Left renal cortex interstitium (tissue), 4 donors: ENCODE data around the gene CLEC14A. TPM values are rescaled to one million over a fixed set of nuclear protein-coding genes. Genes with fewer than 3 reads are reported as not detected.

Experiments used
- DNase-seq, 4 donors: peaks; one replicate each; pipeline ENCODE4 v3.0.0-alpha.2; 2013; ENCODE audit warnings: low read depth in 4 of 4, low spot score in 2 of 4, missing footprints in 1 of 4
- polyA plus RNA-seq, 4 donors: library from polyadenylated mRNA; unstranded; fragments of 120-200 nt; gene quantifications; one replicate each; pipeline ENCODE4 v1.2.1, GENCODE V29; 2013; ENCODE audit not compliant: insufficient read length in 4 of 4

CLEC14A gene, protein sequence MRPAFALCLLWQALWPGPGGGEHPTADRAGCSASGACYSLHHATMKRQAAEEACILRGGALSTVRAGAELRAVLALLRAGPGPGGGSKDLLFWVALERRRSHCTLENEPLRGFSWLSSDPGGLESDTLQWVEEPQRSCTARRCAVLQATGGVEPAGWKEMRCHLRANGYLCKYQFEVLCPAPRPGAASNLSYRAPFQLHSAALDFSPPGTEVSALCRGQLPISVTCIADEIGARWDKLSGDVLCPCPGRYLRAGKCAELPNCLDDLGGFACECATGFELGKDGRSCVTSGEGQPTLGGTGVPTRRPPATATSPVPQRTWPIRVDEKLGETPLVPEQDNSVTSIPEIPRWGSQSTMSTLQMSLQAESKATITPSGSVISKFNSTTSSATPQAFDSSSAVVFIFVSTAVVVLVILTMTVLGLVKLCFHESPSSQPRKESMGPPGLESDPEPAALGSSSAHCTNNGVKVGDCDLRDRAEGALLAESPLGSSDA
- 10 to 100 TPM; 14.0 to 20.6 (median 15.7) TPM for polyA plus RNA-seq

DNA sequence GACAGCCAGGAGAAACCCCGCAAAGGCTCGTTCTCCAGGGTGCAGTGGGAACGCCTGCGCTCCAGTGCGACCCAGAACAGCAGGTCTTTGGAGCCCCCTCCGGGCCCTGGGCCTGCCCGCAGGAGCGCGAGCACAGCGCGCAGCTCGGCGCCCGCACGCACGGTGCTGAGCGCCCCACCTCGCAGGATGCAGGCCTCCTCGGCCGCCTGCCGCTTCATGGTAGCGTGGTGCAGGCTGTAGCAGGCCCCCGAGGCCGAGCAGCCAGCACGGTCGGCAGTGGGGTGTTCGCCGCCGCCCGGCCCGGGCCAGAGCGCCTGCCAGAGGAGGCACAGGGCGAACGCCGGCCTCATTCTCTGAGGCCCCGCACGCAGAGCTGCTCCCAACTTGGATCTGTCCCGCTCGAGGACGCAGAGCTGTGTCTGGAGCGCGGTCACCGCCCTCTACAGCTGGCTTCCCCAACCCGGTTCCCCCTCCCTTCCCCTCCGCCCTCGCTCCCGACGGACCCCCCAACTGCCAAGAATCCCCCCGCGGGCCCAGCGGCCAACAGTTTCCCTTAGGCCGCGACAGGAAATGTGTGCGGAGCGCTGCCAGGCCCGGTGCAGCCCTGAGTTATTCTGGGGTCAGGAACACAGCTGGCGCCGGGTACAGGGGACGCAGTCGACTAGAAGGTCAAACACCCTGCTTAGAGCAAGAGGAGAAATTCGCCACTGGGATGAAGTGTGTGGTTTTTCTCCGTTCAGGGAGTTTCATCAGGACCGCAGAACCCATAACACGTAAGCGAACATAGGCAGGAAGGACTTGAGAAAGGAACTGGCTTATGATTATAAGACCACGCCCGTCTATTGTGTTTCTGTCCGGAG is at the start of gene CLEC14A:
TSS of gene CLEC14A (minus strand) at position 421 of the 860 bp plus-strand sequence. CDS start at position 350, 71 bp downstream.
- peak in 3 of 4 donors; percentile 24 to 34 (median 24) for DNase-seq

DNA sequence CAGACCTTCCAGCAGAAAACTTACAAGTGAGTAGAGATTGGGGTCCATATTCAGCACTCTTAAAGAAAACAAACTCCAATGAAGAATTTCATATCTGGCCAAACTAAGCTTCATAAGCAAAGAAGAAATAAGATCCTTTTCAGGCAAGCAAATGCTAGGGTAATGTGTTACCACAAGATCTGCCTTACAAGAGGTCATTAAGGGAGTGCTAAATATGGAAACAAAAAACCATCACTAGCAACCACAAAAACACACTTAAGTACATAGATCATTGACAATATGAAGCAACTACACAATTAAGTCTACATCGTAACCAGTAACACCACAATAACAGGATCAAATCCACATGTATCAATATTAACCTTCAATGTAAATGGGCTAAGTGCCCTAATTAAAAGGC is 47.1 kb upstream of the CLEC14A start:
- DNase-seq: no peak

DNA sequence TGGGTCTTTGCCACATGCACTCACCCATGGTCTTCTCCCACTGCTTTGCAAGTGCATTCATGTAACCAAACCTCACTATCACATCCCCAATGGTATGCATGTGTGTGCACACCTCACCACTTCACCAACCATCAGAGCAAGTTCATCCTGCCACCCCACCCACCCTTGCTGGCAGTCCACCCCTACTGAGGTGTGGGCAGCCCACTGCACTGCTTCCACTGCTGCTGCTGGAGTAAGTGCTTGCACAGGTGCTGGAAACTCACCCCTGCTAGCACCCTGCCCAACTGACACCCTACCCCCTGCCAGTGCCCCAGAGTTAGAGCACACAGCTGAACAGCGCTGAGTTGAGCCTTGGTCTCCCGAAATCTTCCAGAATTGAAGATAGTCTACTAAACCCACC is 46.1 kb upstream of the CLEC14A start:
- no peak for DNase-seq

DNA sequence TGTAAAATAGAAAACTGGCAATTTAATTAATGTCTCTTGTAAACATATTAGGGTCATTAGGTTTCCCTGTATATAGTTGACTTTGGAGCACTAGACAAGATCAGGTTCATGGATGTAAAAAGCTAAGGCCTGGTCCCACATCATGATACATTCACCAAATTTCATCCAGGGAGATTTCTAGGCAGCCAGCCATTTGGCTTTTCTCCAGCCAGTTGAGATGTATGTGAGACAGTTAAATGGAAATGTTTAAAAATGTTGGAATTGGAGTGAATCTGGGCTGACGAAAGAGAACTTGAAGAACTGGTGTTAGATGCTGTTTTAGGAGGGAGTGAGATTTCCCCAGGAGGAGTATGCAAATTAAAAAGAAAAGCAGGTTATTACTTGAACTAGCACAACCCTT is 41.8 kb upstream of the CLEC14A start:
- no peak for DNase-seq

DNA sequence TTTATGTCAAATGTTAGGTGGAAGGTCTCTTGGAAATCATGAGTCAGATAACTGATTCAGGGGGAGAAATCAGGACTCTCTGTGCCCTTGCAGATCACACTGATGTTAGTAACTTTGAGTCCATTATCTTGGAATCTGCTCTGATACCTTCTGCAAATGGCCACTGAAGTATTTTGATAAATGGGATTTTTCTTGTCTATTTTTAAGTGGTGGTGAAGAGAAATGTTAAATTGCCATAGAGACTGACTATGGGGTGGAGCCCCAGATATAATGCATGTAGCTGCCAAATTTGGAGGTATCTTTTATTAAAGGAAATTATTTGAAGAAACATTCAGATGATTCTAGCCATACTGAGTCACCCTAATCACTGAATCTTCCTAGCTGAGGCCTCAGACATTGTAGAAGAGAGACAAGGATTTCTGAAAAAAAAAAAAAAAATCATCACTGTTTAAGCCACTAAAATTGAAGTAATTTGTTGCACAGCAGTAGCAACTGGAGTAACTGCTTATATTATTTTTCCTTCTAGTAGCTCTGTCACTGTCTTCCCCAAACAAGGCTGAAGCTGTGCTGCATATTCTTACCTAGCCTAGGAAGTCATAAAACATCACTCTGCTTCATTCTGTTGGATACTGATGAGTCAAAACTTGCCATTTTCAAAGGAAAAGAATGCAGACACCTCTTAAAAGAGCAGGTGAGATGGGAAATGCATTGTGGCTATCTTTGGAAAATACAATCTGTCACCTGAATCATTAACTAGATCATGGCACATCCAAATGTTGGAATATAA is 36.0 kb upstream of the CLEC14A start:
- no peak for DNase-seq

DNA sequence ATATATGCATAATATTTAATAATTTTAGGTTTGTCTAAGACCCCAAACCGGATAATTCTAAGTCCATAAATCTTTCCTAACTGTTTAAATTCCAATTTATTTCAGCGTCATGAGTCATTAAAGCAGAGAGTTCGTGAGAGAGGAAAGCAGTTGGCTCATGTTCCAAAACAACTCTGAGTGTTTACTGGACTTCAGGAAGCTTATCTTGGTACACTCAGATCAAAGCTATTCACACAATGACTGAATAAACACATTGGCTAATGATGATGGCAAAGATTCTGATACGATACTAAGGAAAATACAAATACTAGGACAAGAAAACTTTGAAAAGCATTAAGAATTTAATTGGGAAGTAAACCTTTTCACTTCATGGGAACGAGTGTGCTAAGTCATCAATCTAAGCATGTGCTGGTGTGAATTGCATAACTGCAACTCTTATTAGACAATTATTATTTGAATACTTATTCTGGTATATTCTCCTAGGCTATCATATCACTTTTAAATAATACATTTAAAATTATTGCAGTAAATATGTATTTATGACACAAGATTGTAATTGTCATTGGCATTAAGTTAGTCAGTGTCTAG is 34.8 kb upstream of the CLEC14A start:
- DNase-seq: no peak

DNA sequence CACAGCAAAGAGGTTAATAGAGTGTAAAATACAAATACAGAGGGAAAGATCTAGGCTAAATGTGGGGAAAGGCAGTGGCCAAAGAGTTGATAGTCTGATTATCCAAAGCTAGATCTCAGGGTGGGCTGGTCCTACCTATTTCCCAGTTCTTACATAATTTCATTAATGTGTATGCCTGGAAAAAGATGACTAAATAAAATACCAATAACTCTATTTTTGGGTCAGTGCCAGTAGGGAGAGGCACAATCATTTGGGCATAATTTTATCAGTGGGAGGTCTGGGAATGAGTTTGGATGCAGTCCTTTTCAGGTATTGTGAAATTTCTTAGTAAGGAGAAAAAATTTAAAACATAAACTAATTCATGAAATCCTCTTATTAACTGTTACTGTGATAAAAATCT is 30.6 kb upstream of the CLEC14A start:
- DNase-seq: no peak

DNA sequence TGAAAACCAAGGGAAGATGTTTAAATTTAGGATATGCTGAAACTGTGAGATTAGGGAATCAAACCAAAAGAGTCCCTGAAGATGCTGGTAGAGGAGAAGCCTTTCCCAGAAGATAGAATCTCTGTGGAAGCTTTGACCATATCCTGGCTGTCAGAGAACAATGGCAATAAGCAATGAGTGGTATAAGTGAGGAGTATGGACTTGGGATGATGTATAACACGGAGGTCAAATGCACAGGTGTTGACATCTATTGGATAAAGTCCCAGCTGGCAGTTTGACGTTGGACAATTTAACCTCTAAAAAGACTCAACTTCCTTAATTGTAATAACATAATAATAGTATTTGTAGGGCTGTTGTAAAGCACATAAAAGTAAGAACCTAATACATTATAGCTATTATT is 30.1 kb upstream of the CLEC14A start:
- no peak for DNase-seq

DNA sequence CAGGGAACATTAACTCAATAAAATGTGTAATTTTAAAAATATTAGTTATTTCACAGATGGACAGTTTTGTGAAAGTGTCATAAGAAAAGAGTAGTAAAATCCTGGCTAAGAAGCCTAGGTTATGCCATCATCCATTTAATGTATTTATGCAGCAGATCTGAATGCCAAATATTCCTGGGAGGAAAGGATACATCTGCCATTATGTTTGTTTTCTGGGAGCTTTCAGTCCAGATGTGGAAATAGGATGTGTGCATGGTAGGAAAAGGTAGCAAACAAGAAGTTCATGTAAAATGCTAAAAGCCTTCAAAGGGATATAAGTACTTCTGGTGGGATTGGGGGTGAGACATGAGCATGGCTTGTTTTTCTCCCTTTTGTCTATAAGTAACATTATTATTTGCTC is 27.0 kb upstream of the CLEC14A start:
- DNase-seq: no peak

DNA sequence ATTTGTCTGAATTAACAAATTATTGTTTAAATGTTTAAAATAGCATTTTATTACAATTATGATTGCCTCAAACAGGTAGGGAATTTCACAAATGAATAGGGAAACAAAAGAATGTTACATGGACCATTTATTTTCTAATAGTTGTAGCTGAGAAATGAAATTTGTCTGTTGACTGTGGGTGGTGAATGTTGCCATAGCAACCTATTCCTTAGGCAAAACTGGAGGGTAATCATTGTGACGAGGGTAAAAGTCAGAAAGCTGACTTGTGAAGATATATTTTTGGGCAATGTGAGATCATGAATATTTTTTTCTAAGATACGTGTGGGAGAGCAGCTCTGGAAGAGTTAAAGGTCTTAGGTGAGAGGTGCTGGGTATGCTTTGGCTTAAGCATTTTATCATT is 24.2 kb upstream of the CLEC14A start:
- DNase-seq: no peak

DNA sequence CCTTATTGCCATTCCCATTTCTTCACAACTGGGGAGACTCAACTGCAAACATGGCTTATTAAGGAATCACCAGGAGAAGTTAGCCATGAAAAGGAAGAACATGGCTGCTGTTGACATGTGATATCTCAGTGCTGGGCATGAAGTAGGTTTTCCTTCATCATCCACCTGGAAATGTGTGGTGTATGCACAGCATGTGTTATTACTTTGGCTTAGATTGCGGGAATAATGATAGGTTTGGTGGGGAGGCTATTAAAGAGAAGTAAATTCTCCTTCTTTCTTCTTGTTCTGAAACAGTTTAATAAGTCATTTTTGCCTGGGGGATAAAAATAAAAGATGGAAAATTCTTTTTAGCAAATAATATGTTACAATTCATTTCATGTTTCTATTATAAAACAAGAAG is 23.7 kb upstream of the CLEC14A start:
- no peak for DNase-seq

DNA sequence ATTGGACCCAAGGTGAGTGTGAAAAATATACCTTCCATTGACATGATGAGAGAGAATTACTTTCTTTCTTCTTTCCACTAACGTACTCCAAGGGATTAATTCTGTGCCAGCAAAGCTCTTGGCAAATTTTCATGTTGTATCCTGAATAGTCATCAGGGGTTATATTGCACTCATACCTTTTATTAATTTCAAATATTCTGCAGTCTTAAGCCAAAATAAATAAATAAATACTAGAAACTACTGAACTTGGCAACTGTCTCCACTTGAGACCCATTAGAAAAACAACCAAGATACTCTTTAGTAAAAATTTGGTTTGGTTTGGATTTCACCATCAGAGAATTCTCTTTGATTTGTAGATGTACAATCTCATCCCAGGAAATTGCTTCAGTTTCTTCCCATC is 22.1 kb upstream of the CLEC14A start:
- no peak for DNase-seq

DNA sequence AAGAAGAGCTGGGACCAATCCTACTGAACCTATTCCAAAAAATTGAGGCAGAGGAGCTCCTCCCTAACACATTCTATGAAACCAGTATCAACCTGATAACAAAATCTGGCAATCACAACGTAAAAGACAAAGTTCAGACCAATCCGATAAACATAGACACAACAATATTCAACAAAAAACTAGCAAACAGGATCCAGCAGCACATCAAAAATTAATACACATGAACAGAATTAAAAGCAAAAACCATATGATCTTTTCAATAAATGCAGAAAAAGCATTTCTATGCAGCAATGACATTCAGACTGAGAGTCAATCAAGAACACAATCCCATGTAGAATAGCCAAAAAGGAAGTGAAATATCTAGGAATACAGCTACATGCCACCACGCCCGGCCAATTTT is 7.0 kb upstream of the CLEC14A start:
- DNase-seq: no peak

DNA sequence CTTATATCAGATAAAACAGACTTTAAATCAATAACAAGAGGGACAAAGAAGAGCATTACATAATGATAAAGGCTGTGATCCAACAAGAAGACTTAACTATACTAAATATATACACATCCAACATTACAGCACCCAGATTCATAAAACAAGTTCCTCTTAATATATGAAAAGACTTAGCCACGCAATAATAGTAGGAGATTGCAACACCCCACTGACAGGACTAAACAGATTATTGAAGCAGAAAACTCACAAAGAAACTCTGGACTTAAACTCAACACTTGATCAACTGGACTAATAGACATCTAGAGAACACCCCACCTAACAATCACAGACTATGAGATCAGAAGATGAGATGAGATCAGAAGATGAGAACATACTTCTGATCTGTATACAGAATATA is 5.7 kb upstream of the CLEC14A start:
- DNase-seq: no peak

DNA sequence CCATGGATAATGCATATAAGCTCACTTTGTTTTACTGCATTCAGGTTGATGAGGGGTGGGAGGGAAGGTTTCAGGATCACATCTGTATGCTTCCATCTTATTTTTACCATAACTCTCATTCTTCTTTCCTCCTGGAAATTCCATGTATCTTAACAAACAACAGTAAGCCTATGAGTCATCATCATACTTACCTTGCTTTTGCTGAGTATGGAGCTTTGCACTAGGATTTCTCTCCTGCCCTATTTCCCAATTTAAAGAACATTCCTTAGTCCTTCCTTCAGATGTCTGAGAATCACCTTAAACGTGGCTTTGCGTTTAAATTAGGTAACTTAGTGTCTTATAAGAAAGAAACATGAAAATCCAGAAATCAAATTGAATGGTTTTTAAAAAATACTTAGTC is 1.6 kb upstream of the CLEC14A start:
- DNase-seq: no peak

DNA sequence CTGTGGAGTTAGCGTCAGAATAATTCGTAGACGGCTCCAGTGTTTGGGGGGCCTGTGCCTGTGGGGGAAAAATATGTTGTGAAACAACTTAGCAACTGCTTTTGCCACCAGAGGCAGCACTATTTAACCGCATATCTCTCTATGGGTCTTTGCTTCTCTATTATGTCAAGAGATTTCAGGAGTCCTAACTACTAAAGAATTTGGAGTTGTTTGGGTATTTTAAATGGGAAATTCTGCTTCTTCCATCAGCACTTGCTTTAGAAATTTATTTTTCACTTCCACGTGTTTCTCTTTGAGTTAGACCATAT is 594 bp upstream of the CLEC14A start:
- peak in 1 of 4 donors; percentile 16 for DNase-seq

DNA sequence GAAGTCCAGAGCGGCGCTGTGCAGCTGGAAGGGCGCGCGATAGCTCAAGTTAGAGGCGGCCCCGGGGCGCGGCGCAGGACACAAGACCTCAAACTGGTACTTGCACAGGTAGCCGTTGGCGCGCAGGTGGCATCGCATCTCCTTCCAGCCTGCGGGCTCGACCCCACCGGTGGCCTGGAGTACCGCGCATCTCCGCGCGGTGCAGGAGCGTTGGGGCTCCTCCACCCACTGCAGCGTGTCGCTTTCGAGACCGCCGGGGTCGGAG is 553 bp downstream of the CLEC14A start:
- DNase-seq: peak in 1 of 4 donors; percentile 32

DNA sequence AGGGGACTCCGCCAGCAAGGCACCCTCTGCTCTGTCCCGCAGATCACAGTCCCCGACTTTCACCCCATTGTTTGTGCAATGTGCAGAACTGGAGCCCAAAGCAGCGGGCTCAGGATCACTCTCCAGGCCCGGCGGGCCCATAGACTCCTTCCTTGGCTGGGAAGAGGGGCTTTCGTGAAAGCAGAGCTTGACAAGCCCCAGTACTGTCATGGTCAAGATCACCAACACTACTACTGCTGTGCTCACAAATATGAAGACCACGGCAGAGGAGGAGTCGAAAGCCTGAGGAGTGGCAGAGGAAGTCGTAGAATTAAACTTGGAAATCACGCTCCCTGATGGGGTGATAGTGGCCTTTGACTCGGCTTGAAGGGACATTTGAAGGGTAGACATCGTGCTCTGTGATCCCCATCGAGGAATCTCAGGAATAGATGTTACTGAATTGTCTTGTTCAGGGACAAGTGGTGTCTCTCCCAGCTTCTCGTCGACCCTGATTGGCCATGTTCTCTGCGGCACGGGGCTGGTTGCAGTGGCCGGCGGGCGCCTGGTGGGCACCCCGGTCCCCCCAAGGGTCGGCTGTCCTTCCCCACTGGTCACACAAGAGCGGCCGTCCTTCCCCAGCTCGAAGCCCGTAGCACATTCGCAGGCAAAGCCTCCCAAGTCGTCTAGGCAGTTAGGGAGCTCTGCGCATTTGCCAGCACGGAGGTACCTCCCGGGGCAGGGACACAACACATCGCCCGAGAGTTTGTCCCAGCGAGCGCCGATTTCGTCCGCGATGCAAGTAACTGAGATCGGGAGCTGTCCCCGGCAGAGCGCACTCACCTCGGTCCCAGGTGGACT is 1.1 kb downstream of the CLEC14A start:
- DNase-seq: peak in 2 of 4 donors; percentile 15 to 28

DNA sequence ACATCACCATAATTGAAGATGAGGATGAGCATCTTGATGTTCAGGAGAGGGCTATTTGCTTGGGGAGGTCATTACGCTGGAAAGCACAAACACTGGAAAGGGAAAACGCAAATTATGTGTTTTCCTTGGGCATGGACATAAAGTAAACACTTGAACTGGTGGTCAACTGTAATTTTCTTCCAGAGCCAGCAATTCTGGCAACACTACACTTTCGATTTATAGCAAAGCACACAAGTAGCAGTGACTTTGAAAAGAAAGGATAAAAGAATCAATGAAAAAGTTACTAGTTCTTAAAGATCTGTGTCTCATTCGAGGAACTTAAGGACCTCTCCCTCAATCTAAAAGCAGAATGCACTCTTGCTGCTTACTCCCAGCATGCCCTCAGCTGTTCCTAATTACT is 2.2 kb downstream of the CLEC14A start:
- no peak for DNase-seq
